PC-3 (cell line): Measurements from ENCODE around the gene TTC22.

Experiments used
- CTCF ChIP-seq: fragments of 300-600 bp; sonication (generic); conservative IDR thresholded peaks from 2 replicates; pipeline ENCODE4 v1.5.1; 2017; ENCODE audit warnings: antibody characterized with exemption, low read depth, mild to moderate bottlenecking, low read length
- EZH2phosphoT487 ChIP-seq: fragments of 300-600 bp; sonication (generic); IDR thresholded peaks from 2 replicates; pipeline ENCODE4 v1.6.1; 2018; ENCODE audit warnings: mild to moderate bottlenecking, antibody characterized with exemption, low read length, borderline replicate concordance

- TF ChIP-seq CTCF = no peak
- TF ChIP-seq EZH2phosphoT487 = no peak
Measured at GRCh38 chr1:54745864-54746263, 55.3 kb downstream of the TTC22 start.
